ENCODE data around the gene TBATA. TPM values are rescaled to one million over a fixed set of nuclear protein-coding genes. Genes with fewer than 3 reads are reported as not detected.

The TBATA gene
- total RNA-seq, 1 experiment from 2014 or later = not detected

GRCh38 chr10:70780772-70781171, 4.4 kb downstream of the TBATA start:
- H3K9me3 Mint-ChIP-seq (ENCODE audit: low read depth, unreplicated experiment) = no peaks in the 10 kb centered on the region
- H3K27me3 Mint-ChIP-seq (ENCODE audit: unreplicated experiment) = peaks cover 70% of the 10 kb centered on the region
- no peak for DNase-seq
- no peak overlapping the region for H3K27ac Mint-ChIP-seq (ENCODE audit: unreplicated experiment)
- H3K36me3 Mint-ChIP-seq (ENCODE audit: insufficient read depth, unreplicated experiment) = no peaks in the 10 kb centered on the region
- BruUV-seq (replicated peaks) = no TSS peak
- no peaks in the 10 kb centered on the region for H3K4me1 Mint-ChIP-seq (ENCODE audit: low read depth, unreplicated experiment)
- no peak overlapping the region for H3K4me3 Mint-ChIP-seq (ENCODE audit: low read depth, unreplicated experiment)
- TF ChIP-seq, protein P1, sequence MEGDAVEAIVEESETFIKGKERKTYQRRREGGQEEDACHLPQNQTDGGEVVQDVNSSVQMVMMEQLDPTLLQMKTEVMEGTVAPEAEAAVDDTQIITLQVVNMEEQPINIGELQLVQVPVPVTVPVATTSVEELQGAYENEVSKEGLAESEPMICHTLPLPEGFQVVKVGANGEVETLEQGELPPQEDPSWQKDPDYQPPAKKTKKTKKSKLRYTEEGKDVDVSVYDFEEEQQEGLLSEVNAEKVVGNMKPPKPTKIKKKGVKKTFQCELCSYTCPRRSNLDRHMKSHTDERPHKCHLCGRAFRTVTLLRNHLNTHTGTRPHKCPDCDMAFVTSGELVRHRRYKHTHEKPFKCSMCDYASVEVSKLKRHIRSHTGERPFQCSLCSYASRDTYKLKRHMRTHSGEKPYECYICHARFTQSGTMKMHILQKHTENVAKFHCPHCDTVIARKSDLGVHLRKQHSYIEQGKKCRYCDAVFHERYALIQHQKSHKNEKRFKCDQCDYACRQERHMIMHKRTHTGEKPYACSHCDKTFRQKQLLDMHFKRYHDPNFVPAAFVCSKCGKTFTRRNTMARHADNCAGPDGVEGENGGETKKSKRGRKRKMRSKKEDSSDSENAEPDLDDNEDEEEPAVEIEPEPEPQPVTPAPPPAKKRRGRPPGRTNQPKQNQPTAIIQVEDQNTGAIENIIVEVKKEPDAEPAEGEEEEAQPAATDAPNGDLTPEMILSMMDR (IDR thresholded peaks at IDR 0.05; ENCODE audit: unreplicated experiment) = no peak
- intact Hi-C loops (cut with micrococcal nuclease; ENCODE audit: unreplicated experiment) = no loop called here
- CTCF ChIA-PET = no interaction called here

DNA sequence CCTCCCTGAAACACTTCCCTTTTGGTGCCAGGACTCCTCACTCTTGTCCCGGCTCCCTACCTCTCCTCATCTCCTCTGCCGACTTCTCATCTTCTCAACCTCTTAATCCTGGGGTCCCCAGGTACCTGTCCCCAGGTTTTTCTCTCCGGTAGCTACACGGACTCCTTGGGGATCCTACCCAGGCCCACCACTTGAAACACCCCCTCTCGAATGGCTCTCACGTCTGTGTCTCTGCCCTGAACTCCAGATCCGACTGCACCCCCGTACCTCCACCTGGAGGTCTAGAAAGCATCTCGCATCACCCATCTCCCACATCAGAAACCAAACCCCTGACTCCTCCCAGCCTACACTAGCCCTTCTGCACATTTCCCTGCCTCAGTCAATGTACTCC, 4.8 kb downstream of the TBATA start:
- no peak for DNase-seq
- H3K36me3 Mint-ChIP-seq (ENCODE audit: insufficient read depth, unreplicated experiment) = no peaks in the 10 kb centered on the region
- H3K4me3 Mint-ChIP-seq (ENCODE audit: low read depth, unreplicated experiment) = no peak overlapping the region
- peaks cover 66% of the 10 kb centered on the region for H3K27me3 Mint-ChIP-seq (ENCODE audit: unreplicated experiment)
- no peaks in the 10 kb centered on the region for H3K9me3 Mint-ChIP-seq (ENCODE audit: low read depth, unreplicated experiment)
- TF ChIP-seq, protein P1 (IDR thresholded peaks at IDR 0.05; ENCODE audit: unreplicated experiment) = no peak
- intact Hi-C loops (cut with micrococcal nuclease; ENCODE audit: unreplicated experiment) = no loop called here
- no peak overlapping the region for H3K27ac Mint-ChIP-seq (ENCODE audit: unreplicated experiment)
- no TSS peak for BruUV-seq (replicated peaks)
- CTCF ChIA-PET = no interaction called here
- H3K4me1 Mint-ChIP-seq (ENCODE audit: low read depth, unreplicated experiment) = no peaks in the 10 kb centered on the region

GRCh38 chr10:70779511-70780369, 5.4 kb downstream of the TBATA start:
- Mint-ChIP-seq H3K27ac (ENCODE audit: unreplicated experiment) (no peak overlapping the region), H3K4me1 (ENCODE audit: low read depth, unreplicated experiment) (no peaks in the 10 kb centered on the region), H3K36me3 (ENCODE audit: insufficient read depth, unreplicated experiment) (no peaks in the 10 kb centered on the region), H3K27me3 (ENCODE audit: unreplicated experiment) (peaks cover 71% of the 10 kb centered on the region), H3K9me3 (ENCODE audit: low read depth, unreplicated experiment) (no peaks in the 10 kb centered on the region), H3K4me3 (ENCODE audit: low read depth, unreplicated experiment) (no peak overlapping the region)
- intact Hi-C loops (cut with micrococcal nuclease; ENCODE audit: unreplicated experiment) = no loop called here
- no peak for DNase-seq
- TF ChIP-seq, protein P1 (IDR thresholded peaks at IDR 0.05; ENCODE audit: unreplicated experiment) = no peak
- BruUV-seq (replicated peaks) = no TSS peak
- CTCF ChIA-PET = interaction anchor here (0.5 to 0.6 kb wide), 2 partner anchors 122 to 864 kb away, joined by 3 read pairs; no protein-coding TSS in a partner anchor

- BruUV-seq (replicated peaks) = no TSS peak
- Mint-ChIP-seq H3K9me3 (ENCODE audit: low read depth, unreplicated experiment) (no peaks in the 10 kb centered on the region), H3K27ac (ENCODE audit: unreplicated experiment) (no peak overlapping the region), H3K36me3 (ENCODE audit: insufficient read depth, unreplicated experiment) (peaks cover 5% of the 10 kb centered on the region), H3K27me3 (ENCODE audit: unreplicated experiment) (peaks cover 78% of the 10 kb centered on the region), H3K4me1 (ENCODE audit: low read depth, unreplicated experiment) (no peaks in the 10 kb centered on the region), H3K4me3 (ENCODE audit: low read depth, unreplicated experiment) (no peak overlapping the region)
- intact Hi-C loops (cut with micrococcal nuclease; ENCODE audit: unreplicated experiment) = no loop called here
- no peak for DNase-seq
- CTCF ChIA-PET = interaction anchor here (0.6 kb wide), 1 partner anchor 865 kb away, joined by 3 read pairs; no protein-coding TSS in a partner anchor
- TF ChIP-seq, protein P1 (IDR thresholded peaks at IDR 0.05; ENCODE audit: unreplicated experiment) = no peak
Measured at GRCh38 chr10:70779088-70779487, 6.1 kb downstream of the TBATA start.

All from Calu3 (cell line).